Kidney epithelial cell (primary cell): ENCODE measurements around the gene SIX3. TPM values are rescaled to one million over a fixed set of nuclear protein-coding genes. Genes with fewer than 3 reads are reported as not detected.

Experiments
- DNase-seq: peaks from one replicate; pipeline ENCODE4 v3.0.0-alpha.2; 2010; ENCODE audit warnings: low read depth
- H3K27me3 ChIP-seq: 2 replicates; pipeline ENCODE4 v1.6.0; 2011; ENCODE audit warnings: low read length; ENCODE audit not compliant: control insufficient read depth, insufficient read depth
- H3K36me3 ChIP-seq: 2 replicates; pipeline ENCODE4 v1.5.1; 2011; ENCODE audit warnings: low read length; ENCODE audit not compliant: control insufficient read depth, insufficient read depth
- H3K4me3 ChIP-seq: 2 replicates; pipeline ENCODE4 v1.5.1; 2011; ENCODE audit warnings: low read depth, mild to moderate bottlenecking, control low read depth, low read length
- total RNA-seq: library from RNA; depleted of rRNA; stranded (reverse); fragments of >200 nt; gene quantifications from 2 replicates; pipeline ENCODE4 v1.2.3, GENCODE V29; 2015
- TF ChIP-seq, protein P1 (sequence below): IDR thresholded peaks from 2 replicates; pipeline ENCODE4 v1.5.1; 2011; ENCODE audit warnings: mild to moderate bottlenecking, moderate library complexity, low read length, control low read depth, inconsistent platforms; ENCODE audit not compliant: insufficient read depth, poor library complexity, severe bottlenecking

The SIX3 gene
- total RNA-seq, 1 donor from 2014 or later = not detected

DNA sequence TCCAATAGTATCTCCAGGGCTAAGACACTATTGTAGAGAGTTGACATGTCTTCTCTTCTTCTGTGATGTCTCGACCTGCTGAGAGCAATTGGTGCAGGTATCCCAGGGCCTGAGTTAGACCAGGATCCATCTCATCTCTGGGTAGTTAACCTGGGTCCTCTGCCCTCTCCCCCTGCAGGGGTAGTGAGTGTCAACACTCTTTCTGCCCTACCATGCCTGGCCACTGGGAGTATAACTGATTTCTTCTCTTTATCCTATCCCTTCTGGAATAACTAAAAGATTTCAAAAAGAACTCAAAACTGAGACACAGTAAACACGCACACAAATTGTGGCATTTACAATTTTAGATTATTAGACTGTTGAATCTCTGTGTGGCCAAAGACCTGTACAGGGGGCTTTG lies 20.8 kb upstream of the SIX3 start:
- TF ChIP-seq, protein P1, sequence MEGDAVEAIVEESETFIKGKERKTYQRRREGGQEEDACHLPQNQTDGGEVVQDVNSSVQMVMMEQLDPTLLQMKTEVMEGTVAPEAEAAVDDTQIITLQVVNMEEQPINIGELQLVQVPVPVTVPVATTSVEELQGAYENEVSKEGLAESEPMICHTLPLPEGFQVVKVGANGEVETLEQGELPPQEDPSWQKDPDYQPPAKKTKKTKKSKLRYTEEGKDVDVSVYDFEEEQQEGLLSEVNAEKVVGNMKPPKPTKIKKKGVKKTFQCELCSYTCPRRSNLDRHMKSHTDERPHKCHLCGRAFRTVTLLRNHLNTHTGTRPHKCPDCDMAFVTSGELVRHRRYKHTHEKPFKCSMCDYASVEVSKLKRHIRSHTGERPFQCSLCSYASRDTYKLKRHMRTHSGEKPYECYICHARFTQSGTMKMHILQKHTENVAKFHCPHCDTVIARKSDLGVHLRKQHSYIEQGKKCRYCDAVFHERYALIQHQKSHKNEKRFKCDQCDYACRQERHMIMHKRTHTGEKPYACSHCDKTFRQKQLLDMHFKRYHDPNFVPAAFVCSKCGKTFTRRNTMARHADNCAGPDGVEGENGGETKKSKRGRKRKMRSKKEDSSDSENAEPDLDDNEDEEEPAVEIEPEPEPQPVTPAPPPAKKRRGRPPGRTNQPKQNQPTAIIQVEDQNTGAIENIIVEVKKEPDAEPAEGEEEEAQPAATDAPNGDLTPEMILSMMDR = no peak
- no peak for DNase-seq
- H3K36me3 ChIP-seq = no peaks in the 10 kb centered on the region
- no peak overlapping the region for H3K4me3 ChIP-seq
- peaks cover 22% of the 10 kb centered on the region for H3K27me3 ChIP-seq

GRCh38 chr2:44922776-44923175 lies 18.7 kb upstream of the SIX3 start:
- Histone ChIP-seq H3K4me3 (no peak overlapping the region), H3K27me3 (peaks cover 35% of the 10 kb centered on the region), H3K36me3 (no peaks in the 10 kb centered on the region)
- no peak for DNase-seq
- TF ChIP-seq, protein P1 = no peak

DNA sequence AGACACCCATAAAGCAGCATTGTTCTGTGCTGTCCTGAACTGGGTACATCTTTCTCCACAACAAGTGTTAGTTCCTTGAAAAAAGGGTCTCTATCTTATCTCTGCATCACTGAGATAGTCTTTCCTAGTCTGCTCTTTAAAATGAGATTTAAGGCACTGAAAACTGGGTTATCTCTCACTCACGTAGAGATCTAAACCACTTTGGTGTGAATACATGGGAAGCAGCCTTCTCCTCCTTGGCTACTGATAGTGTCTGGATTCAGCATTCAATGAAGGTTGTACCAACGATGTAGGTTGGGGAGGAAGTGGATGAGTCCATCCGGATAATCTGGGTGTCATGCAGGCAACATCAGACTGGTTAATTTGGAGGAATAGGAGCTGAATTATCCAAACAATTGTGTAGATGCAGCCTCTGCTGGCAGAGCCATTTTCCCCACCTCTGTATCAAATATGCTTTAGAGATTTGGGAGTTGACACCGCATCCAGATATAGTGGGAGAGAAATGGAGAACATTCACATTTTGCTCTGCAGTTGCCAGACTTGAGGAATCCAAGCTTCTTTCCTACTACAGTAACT lies 15.9 kb upstream of the SIX3 start:
- H3K36me3 ChIP-seq = no peaks in the 10 kb centered on the region
- peaks cover 61% of the 10 kb centered on the region for H3K27me3 ChIP-seq
- TF ChIP-seq, protein P1 = no peak
- DNase-seq = no peak
- H3K4me3 ChIP-seq = no peak overlapping the region

DNA sequence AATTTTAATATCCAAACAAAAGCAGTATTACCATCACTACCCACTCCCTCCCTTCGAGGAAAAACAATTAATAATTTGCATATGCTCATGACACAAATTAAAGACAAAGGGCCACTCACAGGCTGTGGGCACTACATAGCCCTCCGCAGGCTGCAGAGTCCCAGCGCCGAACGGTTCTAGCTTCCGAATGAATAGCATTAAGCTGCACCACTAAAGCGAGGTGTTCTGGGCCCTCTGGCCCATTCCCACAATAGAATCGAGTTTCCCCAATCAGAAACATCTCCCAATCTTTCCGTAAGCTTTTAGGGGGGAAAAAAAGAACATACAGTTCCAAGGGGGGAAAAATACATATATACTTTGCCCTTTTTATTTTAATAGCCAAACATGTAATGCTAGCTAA lies 14.5 kb upstream of the SIX3 start:
- TF ChIP-seq, protein P1 = no peak
- peaks cover 71% of the 10 kb centered on the region for H3K27me3 ChIP-seq
- no peaks in the 10 kb centered on the region for H3K36me3 ChIP-seq
- no peak overlapping the region for H3K4me3 ChIP-seq
- no peak for DNase-seq

- peaks cover 75% of the 10 kb centered on the region for H3K27me3 ChIP-seq
- H3K4me3 ChIP-seq = no peak overlapping the region
- TF ChIP-seq, protein P1 = no peak
- no peak for DNase-seq
- H3K36me3 ChIP-seq = no peaks in the 10 kb centered on the region
These were observed 13.5 kb upstream of the SIX3 start for GRCh38 chr2:44927985-44928482.
